AG04449 (cell line): ENCODE measurements around the gene SHANK2.

ENCODE experiments used
- CTCF ChIA-PET: fragments of 350-600 bp; formaldehyde crosslinking; extraction: SDS; loops from one replicate; lab custom pipeline; 2021; ENCODE audit warnings: antibody characterized with exemption; lab: Yijun Ruan, JAX
- POLR2A ChIA-PET: fragments of 400-600, 350-600 bp; formaldehyde crosslinking; extraction: SDS; loops from one replicate; lab custom pipeline; 2020; ENCODE audit warnings: antibody characterized with exemption, inconsistent platforms; lab: Yijun Ruan, JAX
- DNase-seq: peaks from one replicate; pipeline ENCODE4 v3.0.0-alpha.2; 2010; ENCODE audit warnings: low read depth, low spot score
- H3K4me3 ChIP-seq: 2 replicates; pipeline ENCODE4 v1.5.1; 2011; ENCODE audit warnings: low read depth, mild to moderate bottlenecking, control low read depth, low read length
- TF ChIP-seq, protein P1 (sequence below): IDR thresholded peaks from one replicate; pipeline ENCODE4 v1.5.1; 2011; ENCODE audit warnings: mild to moderate bottlenecking, moderate library complexity, low read length, control low read depth, inconsistent platforms; ENCODE audit not compliant: insufficient read depth; ENCODE audit errors: missing control alignments

SHANK2 gene

GRCh38 chr11:71232364-71232763 lies 20.0 kb downstream of the SHANK2 start:
- TF ChIP-seq, protein P1, sequence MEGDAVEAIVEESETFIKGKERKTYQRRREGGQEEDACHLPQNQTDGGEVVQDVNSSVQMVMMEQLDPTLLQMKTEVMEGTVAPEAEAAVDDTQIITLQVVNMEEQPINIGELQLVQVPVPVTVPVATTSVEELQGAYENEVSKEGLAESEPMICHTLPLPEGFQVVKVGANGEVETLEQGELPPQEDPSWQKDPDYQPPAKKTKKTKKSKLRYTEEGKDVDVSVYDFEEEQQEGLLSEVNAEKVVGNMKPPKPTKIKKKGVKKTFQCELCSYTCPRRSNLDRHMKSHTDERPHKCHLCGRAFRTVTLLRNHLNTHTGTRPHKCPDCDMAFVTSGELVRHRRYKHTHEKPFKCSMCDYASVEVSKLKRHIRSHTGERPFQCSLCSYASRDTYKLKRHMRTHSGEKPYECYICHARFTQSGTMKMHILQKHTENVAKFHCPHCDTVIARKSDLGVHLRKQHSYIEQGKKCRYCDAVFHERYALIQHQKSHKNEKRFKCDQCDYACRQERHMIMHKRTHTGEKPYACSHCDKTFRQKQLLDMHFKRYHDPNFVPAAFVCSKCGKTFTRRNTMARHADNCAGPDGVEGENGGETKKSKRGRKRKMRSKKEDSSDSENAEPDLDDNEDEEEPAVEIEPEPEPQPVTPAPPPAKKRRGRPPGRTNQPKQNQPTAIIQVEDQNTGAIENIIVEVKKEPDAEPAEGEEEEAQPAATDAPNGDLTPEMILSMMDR: no peak
- no peak for DNase-seq
- no peak overlapping the region for H3K4me3 ChIP-seq
- CTCF ChIA-PET: no interaction called here
- POLR2A ChIA-PET: no interaction called here

GRCh38 chr11:71228961-71229360 lies 23.4 kb downstream of the SHANK2 start:
- ChIA-PET POLR2A (no interaction called here), CTCF (no interaction called here)
- TF ChIP-seq, protein P1: no peak
- no peak for DNase-seq
- no peak overlapping the region for H3K4me3 ChIP-seq

- no peak for DNase-seq
- no peak overlapping the region for H3K4me3 ChIP-seq
- ChIA-PET CTCF (no interaction called here), POLR2A (interaction anchor here (0.6 kb wide), 1 partner anchor 149 kb away, joined by 3 read pairs; no protein-coding TSS in a partner anchor)
- TF ChIP-seq, protein P1: no peak
Measured at GRCh38 chr11:71227058-71227659, 25.2 kb downstream of the SHANK2 start.

GRCh38 chr11:71223671-71224660 lies 28.4 kb downstream of the SHANK2 start:
- no peak overlapping the region for H3K4me3 ChIP-seq
- CTCF ChIA-PET: no interaction called here
- POLR2A ChIA-PET: no interaction called here

DNA sequence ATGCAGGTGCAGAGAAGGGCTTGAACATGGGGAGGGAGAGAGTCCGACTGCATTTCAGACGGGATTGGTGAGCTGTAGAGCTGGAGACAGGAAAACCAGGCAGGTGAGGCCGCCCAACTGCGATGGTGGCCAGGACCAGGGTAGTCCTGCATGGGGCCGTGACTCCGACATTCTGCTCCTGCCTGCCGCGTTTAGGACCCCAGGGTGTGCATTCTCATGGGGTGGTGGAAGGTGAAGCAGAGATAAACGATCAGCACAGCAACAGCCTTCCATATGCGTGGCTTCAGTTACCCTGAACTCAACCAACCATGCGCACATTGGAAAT lies 29.3 kb downstream of the SHANK2 start:
- ChIA-PET CTCF (no interaction called here), POLR2A (no interaction called here)
- no peak for DNase-seq
- H3K4me3 ChIP-seq: no peak overlapping the region
- TF ChIP-seq, protein P1: no peak

More at GRCh38 chr11:71223671-71224660, 28.4 kb downstream of the SHANK2 start:
- TF ChIP-seq, protein P1: no peak
- no peak for DNase-seq
